HepG2 (cell line): ENCODE results near the gene CD151. TPM values are rescaled to one million over a fixed set of nuclear protein-coding genes. Genes with fewer than 3 reads are reported as not detected.

Experiments
- ASH2L ChIP-seq: fragments of 300-600, 200-600 bp; sonication (generic); IDR thresholded peaks from 2 replicates; pipeline ENCODE4 v1.7.0; 2017; ENCODE audit warnings: low read depth, mild to moderate bottlenecking, moderate library complexity, mixed read lengths, low read length; ENCODE audit not compliant: insufficient read length
- FOXP4 ChIP-seq: sonication (generic); formaldehyde crosslinking; IDR thresholded peaks from 2 replicates; pipeline ENCODE4 v1.4.0; 2020; ENCODE audit warnings: missing genetic modification reagents
- HNRNPH1 ChIP-seq: fragments of 200-400 bp; formaldehyde crosslinking; optimal IDR thresholded peaks from 2 replicates; pipeline ENCODE3; 2017; ENCODE audit warnings: mild to moderate bottlenecking, low read depth, low read length
- IRX3 ChIP-seq: sonication (generic); formaldehyde crosslinking; IDR thresholded peaks from 2 replicates; pipeline ENCODE4 v1.8.1; 2023; ENCODE audit warnings: mild to moderate bottlenecking, low read depth, missing genetic modification reagents, borderline replicate concordance
- JUN ChIP-seq: sonication (generic); formaldehyde crosslinking; IDR thresholded peaks from 2 replicates; pipeline ENCODE4 v1.4.0; 2020; ENCODE audit warnings: mild to moderate bottlenecking, missing genetic modification reagents
- MED8 ChIP-seq: sonication (generic); formaldehyde crosslinking; IDR thresholded peaks from 2 replicates; pipeline ENCODE4 v1.8.1; 2023; ENCODE audit warnings: mild to moderate bottlenecking, missing genetic modification reagents; ENCODE audit not compliant: insufficient replicate concordance
- MZF1 ChIP-seq: sonication (generic); formaldehyde crosslinking; IDR thresholded peaks from 2 replicates; pipeline ENCODE4 v1.8.1; 2023; ENCODE audit warnings: mild to moderate bottlenecking, missing genetic modification reagents, borderline replicate concordance
- NFKB2 ChIP-seq: sonication (generic); formaldehyde crosslinking; IDR thresholded peaks from 2 replicates; pipeline ENCODE4 v1.4.0; 2020; ENCODE audit warnings: missing genetic modification reagents, borderline replicate concordance
- RARG ChIP-seq: sonication (generic); formaldehyde crosslinking; IDR thresholded peaks from 2 replicates; pipeline ENCODE4 v1.4.0; 2020; ENCODE audit warnings: low read depth, mild to moderate bottlenecking, missing genetic modification reagents
- RELA ChIP-seq: sonication (generic); formaldehyde crosslinking; IDR thresholded peaks from 2 replicates; pipeline ENCODE4 v1.4.0; 2020; ENCODE audit warnings: missing genetic modification reagents
- SMARCE1 ChIP-seq: fragments of 450-650 bp; IDR thresholded peaks from 2 replicates; pipeline ENCODE4 v1.6.1; 2017; ENCODE audit warnings: borderline replicate concordance
- TRIM22 ChIP-seq: fragments of 450-650 bp; IDR thresholded peaks from 2 replicates; pipeline ENCODE4 v1.6.1; 2017
- USF2 ChIP-seq, 2 experiments: sonication (generic) in 1 of 2; formaldehyde crosslinking in 1 of 2; IDR thresholded peaks; 2 replicates each; pipeline versions ENCODE4 v1.5.1 to v1.6.1; 2011 to 2020; ENCODE audit warnings: borderline replicate concordance in 1 of 2, low read depth in 1 of 2, low read length in 1 of 2, mild to moderate bottlenecking in 1 of 2, missing genetic modification reagents in 1 of 2, moderate library complexity in 1 of 2
- ZBTB44 ChIP-seq: sonication (generic); formaldehyde crosslinking; IDR thresholded peaks from 2 replicates; pipeline ENCODE4 v1.4.0; 2020; ENCODE audit warnings: missing genetic modification reagents
- ZNF383 ChIP-seq: sonication (generic); formaldehyde crosslinking; IDR thresholded peaks from 2 replicates; pipeline ENCODE4 v1.4.0; 2020; ENCODE audit warnings: missing genetic modification reagents, mild to moderate bottlenecking, borderline replicate concordance
- ZSCAN5A ChIP-seq: sonication (generic); formaldehyde crosslinking; IDR thresholded peaks from 2 replicates; pipeline ENCODE4 v1.8.0; 2022; ENCODE audit warnings: mild to moderate bottlenecking, missing genetic modification reagents, borderline replicate concordance
- ZUFSP ChIP-seq: sonication (generic); formaldehyde crosslinking; IDR thresholded peaks from 2 replicates; pipeline ENCODE4 v1.9.0; 2021; ENCODE audit warnings: missing genetic modification reagents, mild to moderate bottlenecking, borderline replicate concordance
- polyA plus RNA-seq, 8 experiments: library from polyadenylated mRNA; depleted of rRNA in 3 of 8; stranded (reverse) in 7 of 8; unstranded in 1 of 8; fragments of >200 nt; fragmentation: Illumina TruSeq in 4 of 8; extraction: Trizol in 4 of 8; gene quantifications; 2 replicates each; pipeline versions ENCODE4 v1.2.1 to v1.2.3, GENCODE V29; 2011 to 2016; ENCODE audit warnings: low read depth in 4 of 8, missing spikeins in 1 of 8, mixed read lengths in 1 of 8; ENCODE audit not compliant: insufficient read depth in 1 of 8
- total RNA-seq, 5 experiments: library from RNA; depleted of rRNA; stranded (reverse); fragments of >200 nt; fragmentation: Illumina TruSeq; extraction: Trizol; gene quantifications; 2 replicates each; pipeline ENCODE4 v1.2.3, GENCODE V29; 2016; ENCODE audit warnings: low read depth in 1 of 5

CD151 gene
- total and polyA plus RNA-seq, 2 of the 13 experiments (the other 11 are each of a cell fraction or from before 2014, with no cell fraction given) = 125 to 197 TPM

GRCh38 chr11:797296-798092 is 35.3 kb upstream of the CD151 start (continued):
- TF ChIP-seq USF2 (IDR thresholded peaks at IDR 0.05; ENCODE audit: low read depth, low read length) (no peak), USF2 (CRISPR knock-in tag; IDR thresholded peaks at IDR 0.05; ENCODE audit: borderline replicate concordance) (no peak), RARG (CRISPR knock-in tag) (no peak), HNRNPH1 (no peak), ASH2L (peak; percentile 30), ZUFSP (CRISPR knock-in tag) (no peak), MED8 (CRISPR knock-in tag) (peak; percentile 40), RELA (no peak), TRIM22 (no peak), IRX3 (no peak), MZF1 (no peak), ZNF383 (peak; percentile 25; the same call in 1 of the 2 replicates), ZBTB44 (CRISPR knock-in tag) (no peak), FOXP4 (CRISPR knock-in tag) (no peak), NFKB2 (CRISPR knock-in tag) (no peak), ZSCAN5A (CRISPR knock-in tag) (0 out of 2 replicates have a peak, but pooled peaks have one; percentile 33), JUN (CRISPR knock-in tag) (no peak), SMARCE1 (no peak)
